ENCODE results near the gene CYTH3.

The CYTH3 gene

DNA sequence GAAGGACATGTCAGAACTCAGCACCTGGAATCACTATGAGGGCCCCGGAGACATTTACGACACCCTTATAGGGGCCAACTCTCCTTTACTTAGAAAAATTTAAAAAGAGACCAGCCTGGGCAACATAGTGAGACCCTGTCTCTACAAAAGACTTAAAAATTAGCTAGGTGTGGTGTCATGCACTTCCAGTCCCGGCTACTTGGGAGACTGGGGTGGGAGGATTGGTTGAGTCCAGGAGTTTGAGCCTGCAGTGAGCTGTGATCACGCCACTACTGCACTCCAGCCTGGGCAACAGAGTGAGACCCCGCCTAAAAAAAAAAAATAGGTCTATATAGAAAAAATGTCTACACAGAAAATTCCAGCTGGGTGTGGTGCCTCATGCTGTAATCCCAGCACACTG is 7.5 kb upstream of the CYTH3 start:
- no peak overlapping the region for H3K4me3 ChIP-seq (ENCODE audit: control insufficient read depth, low read depth, low read length)
- no peak for DNase-seq (ENCODE audit: low read depth)
- TF ChIP-seq, protein P1, sequence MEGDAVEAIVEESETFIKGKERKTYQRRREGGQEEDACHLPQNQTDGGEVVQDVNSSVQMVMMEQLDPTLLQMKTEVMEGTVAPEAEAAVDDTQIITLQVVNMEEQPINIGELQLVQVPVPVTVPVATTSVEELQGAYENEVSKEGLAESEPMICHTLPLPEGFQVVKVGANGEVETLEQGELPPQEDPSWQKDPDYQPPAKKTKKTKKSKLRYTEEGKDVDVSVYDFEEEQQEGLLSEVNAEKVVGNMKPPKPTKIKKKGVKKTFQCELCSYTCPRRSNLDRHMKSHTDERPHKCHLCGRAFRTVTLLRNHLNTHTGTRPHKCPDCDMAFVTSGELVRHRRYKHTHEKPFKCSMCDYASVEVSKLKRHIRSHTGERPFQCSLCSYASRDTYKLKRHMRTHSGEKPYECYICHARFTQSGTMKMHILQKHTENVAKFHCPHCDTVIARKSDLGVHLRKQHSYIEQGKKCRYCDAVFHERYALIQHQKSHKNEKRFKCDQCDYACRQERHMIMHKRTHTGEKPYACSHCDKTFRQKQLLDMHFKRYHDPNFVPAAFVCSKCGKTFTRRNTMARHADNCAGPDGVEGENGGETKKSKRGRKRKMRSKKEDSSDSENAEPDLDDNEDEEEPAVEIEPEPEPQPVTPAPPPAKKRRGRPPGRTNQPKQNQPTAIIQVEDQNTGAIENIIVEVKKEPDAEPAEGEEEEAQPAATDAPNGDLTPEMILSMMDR (IDR thresholded peaks at IDR 0.05; ENCODE audit: control insufficient read depth, insufficient read depth, low read depth, low read length, missing control alignments) = no peak

DNA sequence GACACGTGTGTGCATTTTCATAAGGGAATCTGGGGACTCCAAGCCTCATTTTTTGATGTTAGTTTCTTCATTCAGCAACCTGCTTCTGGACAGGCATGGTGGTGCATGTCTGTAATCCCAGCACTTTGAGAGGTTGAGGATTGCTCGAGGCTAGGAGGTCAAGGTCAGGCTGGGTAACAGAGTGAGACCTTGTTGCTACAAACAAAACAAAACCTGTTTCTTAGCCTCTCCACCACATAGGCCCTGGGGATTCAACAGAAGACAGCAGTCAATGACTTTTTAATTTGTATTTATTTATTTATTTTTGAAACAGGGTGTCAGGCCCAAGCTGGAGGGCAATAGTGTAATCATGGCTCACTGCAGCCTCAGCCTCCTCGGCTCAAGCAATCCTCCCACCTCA is 6.9 kb upstream of the CYTH3 start:
- no peak for DNase-seq (ENCODE audit: low read depth)
- H3K4me3 ChIP-seq (ENCODE audit: control insufficient read depth, low read depth, low read length) = no peak overlapping the region
- TF ChIP-seq, protein P1 (IDR thresholded peaks at IDR 0.05; ENCODE audit: control insufficient read depth, insufficient read depth, low read depth, low read length, missing control alignments) = no peak

DNA sequence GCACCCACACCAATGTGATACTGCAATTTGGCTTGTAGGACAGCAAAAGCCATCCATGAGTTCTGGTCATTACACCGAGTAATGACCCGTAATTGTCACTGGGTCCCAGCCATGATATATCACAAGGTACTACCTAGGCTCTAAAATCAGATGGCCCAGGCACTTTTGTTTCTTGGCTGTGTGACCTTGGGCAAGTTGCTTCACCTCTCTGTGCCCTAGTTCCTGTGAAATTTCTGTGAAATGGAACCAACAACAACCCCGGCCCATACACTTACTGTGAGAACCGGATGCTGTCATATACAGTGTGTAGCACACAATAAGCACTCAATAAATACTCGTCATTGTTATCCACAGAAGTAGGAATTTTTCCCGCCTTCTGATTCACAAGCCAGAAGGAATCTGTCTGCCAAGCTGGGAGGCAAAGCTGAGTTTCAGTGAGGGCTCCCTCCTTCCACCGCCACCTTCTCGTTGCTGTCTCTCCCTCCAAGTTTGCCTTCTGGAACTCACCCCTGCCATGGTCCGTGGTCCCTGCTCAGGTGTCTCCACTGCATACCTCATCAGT is 6.4 kb upstream of the CYTH3 start:
- TF ChIP-seq, protein P1 (IDR thresholded peaks at IDR 0.05; ENCODE audit: control insufficient read depth, insufficient read depth, low read depth, low read length, missing control alignments) = no peak
- H3K4me3 ChIP-seq (ENCODE audit: control insufficient read depth, low read depth, low read length) = no peak overlapping the region
- DNase-seq (ENCODE audit: low read depth) = no peak

DNA sequence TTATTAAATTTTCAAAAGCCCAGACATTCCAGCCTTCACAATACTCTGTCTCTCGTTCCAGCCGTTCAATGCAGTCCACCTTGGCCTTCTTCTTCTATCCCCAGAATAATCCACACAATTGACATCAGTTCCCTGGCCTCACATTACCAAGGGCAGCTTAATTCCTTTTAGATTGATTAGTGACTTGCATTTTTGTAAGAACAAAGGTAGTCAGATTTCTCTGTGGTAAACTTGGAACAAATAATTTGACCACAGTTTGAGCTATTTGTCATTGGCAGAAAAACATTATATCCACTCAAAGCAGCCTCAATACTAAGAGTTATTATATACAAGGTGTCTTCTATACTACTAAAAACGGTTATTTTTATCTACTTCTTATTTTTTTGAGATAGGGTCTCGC is 5.1 kb upstream of the CYTH3 start:
- no peak overlapping the region for H3K4me3 ChIP-seq (ENCODE audit: control insufficient read depth, low read depth, low read length)
- no peak for DNase-seq (ENCODE audit: low read depth)
- TF ChIP-seq, protein P1 (IDR thresholded peaks at IDR 0.05; ENCODE audit: control insufficient read depth, insufficient read depth, low read depth, low read length, missing control alignments) = no peak

DNA sequence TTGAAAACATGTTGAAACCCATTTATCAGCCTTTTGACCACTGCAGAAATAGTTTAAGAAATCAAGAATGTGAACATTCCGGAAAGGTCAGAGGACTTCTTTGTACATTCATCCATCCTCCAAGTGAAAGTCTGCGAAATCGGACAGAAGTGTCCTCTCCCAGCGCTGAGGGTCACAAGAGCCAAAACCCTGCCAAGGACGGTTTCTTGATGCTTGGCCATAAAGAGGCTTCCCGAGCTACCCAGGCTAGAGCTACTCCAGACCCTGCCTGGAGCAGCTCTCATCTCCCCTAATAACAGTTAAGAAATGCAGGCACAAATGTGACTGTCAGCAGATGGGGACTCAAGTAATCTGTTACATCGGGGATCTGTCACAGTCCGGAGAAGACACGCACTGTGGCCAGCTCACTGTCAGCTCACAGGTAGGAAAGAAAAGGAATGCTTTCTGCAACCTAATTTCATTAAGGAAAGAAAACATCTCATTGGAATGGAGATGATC is 4.5 kb upstream of the CYTH3 start:
- DNase-seq (ENCODE audit: low read depth) = no peak
- TF ChIP-seq, protein P1 (IDR thresholded peaks at IDR 0.05; ENCODE audit: control insufficient read depth, insufficient read depth, low read depth, low read length, missing control alignments) = no peak
- H3K4me3 ChIP-seq (ENCODE audit: control insufficient read depth, low read depth, low read length) = no peak overlapping the region

DNA sequence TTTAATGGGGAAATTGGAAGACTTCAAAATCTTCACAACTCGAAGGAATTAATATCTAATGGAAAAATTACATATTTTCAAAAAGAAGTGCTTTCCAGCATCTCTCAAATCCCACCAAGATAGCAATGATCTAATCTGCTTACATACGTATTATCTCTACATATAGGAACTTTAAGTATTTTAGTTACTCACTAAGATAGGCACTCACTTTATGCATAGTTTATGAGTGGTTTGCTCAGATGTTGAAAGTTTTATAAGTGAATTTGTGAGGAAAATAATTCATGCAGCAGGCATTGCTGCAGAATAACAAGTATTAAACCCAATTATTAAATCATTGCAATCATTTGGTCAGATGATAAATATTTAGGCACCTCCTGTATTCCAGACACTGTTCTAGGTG is 2.3 kb upstream of the CYTH3 start:
- no peak for DNase-seq (ENCODE audit: low read depth)
- no peak overlapping the region for H3K4me3 ChIP-seq (ENCODE audit: control insufficient read depth, low read depth, low read length)
- TF ChIP-seq, protein P1 (IDR thresholded peaks at IDR 0.05; ENCODE audit: control insufficient read depth, insufficient read depth, low read depth, low read length, missing control alignments) = no peak
